NT2/D1 (cell line): ENCODE measurements around the gene MYRFL.

Experiments used
- DNase-seq: peaks from one replicate; pipeline ENCODE4 v3.0.0-alpha.2; 2011; ENCODE audit warnings: low read depth, low spot score
- H3K27me3 ChIP-seq: 2 replicates; pipeline ENCODE4 v1.6.0; 2011; ENCODE audit warnings: mild to moderate bottlenecking; ENCODE audit not compliant: insufficient read length, insufficient read depth
- H3K36me3 ChIP-seq: 2 replicates; pipeline ENCODE4 v1.6.1; 2011; ENCODE audit warnings: mild to moderate bottlenecking, low read length, mixed read lengths; ENCODE audit not compliant: insufficient read depth, insufficient read length
- H3K4me1 ChIP-seq: 2 replicates; pipeline ENCODE4 v1.5.1; 2011; ENCODE audit not compliant: insufficient read depth, insufficient read length
- H3K4me3 ChIP-seq: 2 replicates; pipeline ENCODE4 v1.5.1; 2011; ENCODE audit warnings: low read depth; ENCODE audit not compliant: insufficient read length
- H3K9ac ChIP-seq: 2 replicates; pipeline ENCODE4 v1.6.0; 2011; ENCODE audit warnings: low read depth; ENCODE audit not compliant: insufficient read length
- H3K9me3 ChIP-seq: 2 replicates; pipeline ENCODE4 v1.5.1; 2011; ENCODE audit warnings: mild to moderate bottlenecking, low read length; ENCODE audit not compliant: insufficient read depth
- SUZ12 ChIP-seq: IDR thresholded peaks from 2 replicates; pipeline ENCODE4 v1.6.1; 2011; ENCODE audit not compliant: insufficient read length, insufficient read depth; ENCODE audit errors: extremely low read depth
- YY1 ChIP-seq: IDR thresholded peaks from 2 replicates; pipeline ENCODE4 v1.6.1; 2011; ENCODE audit not compliant: insufficient read length, insufficient read depth
- ZNF274 ChIP-seq: IDR thresholded peaks from 2 replicates; pipeline ENCODE4 v1.6.1; 2011; ENCODE audit warnings: mild to moderate bottlenecking, low read depth, low read length

Gene MYRFL

GRCh38 chr12:69873429-69873828, 48.4 kb downstream of the MYRFL start:
- no peaks in the 10 kb centered on the region for H3K9me3 ChIP-seq
- TF ChIP-seq ZNF274 = no peak
- no peak for TF ChIP-seq YY1
- TF ChIP-seq SUZ12 = no peak
- H3K4me1 ChIP-seq = no peaks in the 10 kb centered on the region
- no peak overlapping the region for H3K4me3 ChIP-seq
- no peak for DNase-seq
- no peak overlapping the region for H3K9ac ChIP-seq
- no peaks in the 10 kb centered on the region for H3K27me3 ChIP-seq
- no peaks in the 10 kb centered on the region for H3K36me3 ChIP-seq

- DNase-seq = no peak
- Histone ChIP-seq H3K27me3 (peaks cover 3% of the 10 kb centered on the region), H3K9me3 (no peaks in the 10 kb centered on the region), H3K4me1 (peaks cover 2% of the 10 kb centered on the region), H3K4me3 (no peak overlapping the region), H3K9ac (no peak overlapping the region), H3K36me3 (no peaks in the 10 kb centered on the region)
- no peak for TF ChIP-seq YY1
- no peak for TF ChIP-seq SUZ12
- TF ChIP-seq ZNF274 = no peak
Observed at GRCh38 chr12:69874606-69875005, 49.6 kb downstream of the MYRFL start.

GRCh38 chr12:69875416-69875935, 50.4 kb downstream of the MYRFL start:
- peaks cover 2% of the 10 kb centered on the region for H3K4me1 ChIP-seq
- H3K9ac ChIP-seq = no peak overlapping the region
- no peaks in the 10 kb centered on the region for H3K36me3 ChIP-seq
- TF ChIP-seq YY1 (no peak), ZNF274 (no peak), SUZ12 (no peak)
- H3K27me3 ChIP-seq = peaks cover 3% of the 10 kb centered on the region
- H3K9me3 ChIP-seq = no peaks in the 10 kb centered on the region
- no peak overlapping the region for H3K4me3 ChIP-seq
- no peak for DNase-seq

- peak overlapping the region; percentile 27 for H3K9ac ChIP-seq
- no peaks in the 10 kb centered on the region for H3K36me3 ChIP-seq
- no peak overlapping the region for H3K4me3 ChIP-seq
- H3K9me3 ChIP-seq = 0 out of 2 replicates have a peak, but pooled peaks cover 5% of the 10 kb centered on the region
- peak; percentile 77 for DNase-seq
- H3K4me1 ChIP-seq = peaks cover 2% of the 10 kb centered on the region
- TF ChIP-seq ZNF274 = no peak
- no peak for TF ChIP-seq SUZ12
- no peak for TF ChIP-seq YY1
- H3K27me3 ChIP-seq = peaks cover 3% of the 10 kb centered on the region
Observed at GRCh38 chr12:69879007-69879960, 54.3 kb downstream of the MYRFL start.

- no peak overlapping the region for H3K4me3 ChIP-seq
- H3K9ac ChIP-seq = no peak overlapping the region
- DNase-seq = peak; percentile 60
- H3K36me3 ChIP-seq = no peaks in the 10 kb centered on the region
- TF ChIP-seq YY1 (no peak), ZNF274 (no peak), SUZ12 (no peak)
- peaks cover 3% of the 10 kb centered on the region for H3K27me3 ChIP-seq
- 0 out of 2 replicates have a peak, but pooled peaks cover 5% of the 10 kb centered on the region for H3K9me3 ChIP-seq
- peaks cover 2% of the 10 kb centered on the region for H3K4me1 ChIP-seq
Observed at GRCh38 chr12:69880571-69880970, 55.5 kb downstream of the MYRFL start.

GRCh38 chr12:69881771-69882170, 56.7 kb downstream of the MYRFL start:
- no peak for DNase-seq
- TF ChIP-seq ZNF274 (no peak), SUZ12 (no peak), YY1 (no peak)
- Histone ChIP-seq H3K9me3 (0 out of 2 replicates have a peak, but pooled peaks cover 5% of the 10 kb centered on the region), H3K4me1 (peaks cover 2% of the 10 kb centered on the region), H3K4me3 (no peak overlapping the region), H3K27me3 (peaks cover 3% of the 10 kb centered on the region), H3K36me3 (no peaks in the 10 kb centered on the region), H3K9ac (no peak overlapping the region)

- H3K9me3 ChIP-seq = 0 out of 2 replicates have a peak, but pooled peaks cover 5% of the 10 kb centered on the region
- no peak overlapping the region for H3K9ac ChIP-seq
- H3K27me3 ChIP-seq = no peaks in the 10 kb centered on the region
- no peaks in the 10 kb centered on the region for H3K4me1 ChIP-seq
- TF ChIP-seq ZNF274 (no peak), YY1 (no peak)
- no peaks in the 10 kb centered on the region for H3K36me3 ChIP-seq
- no peak overlapping the region for H3K4me3 ChIP-seq
- no peak for DNase-seq
Observed at GRCh38 chr12:69884386-69884785, 59.4 kb downstream of the MYRFL start.
